HG03558 (cell line): Measurements from ENCODE around the gene DHCR7.

Experiments used
- ATAC-seq: cut with Tn5 transposase; IDR thresholded peaks from one replicate; pipeline ENCODE4 v1.9.1; 2021; ENCODE audit warnings: moderate number of reproducible peaks; ENCODE audit not compliant: unreplicated experiment; ENCODE audit errors: extremely low read depth

The DHCR7 gene

GRCh38 chr11:71448257-71449171 is at the start of gene DHCR7:
Gene DHCR7, minus strand, starts transcription at chr11:71448393. Its CDS starts 3,441 bp downstream, at chr11:71444952.
- ATAC-seq, result peak; percentile 59

- no peak for ATAC-seq
Measured at GRCh38 chr11:71496421-71496820, 48.2 kb upstream of the DHCR7 start.

GRCh38 chr11:71495286-71496230 is 47.4 kb upstream of the DHCR7 start:
- no peak for ATAC-seq

- no peak for ATAC-seq
Measured at GRCh38 chr11:71491940-71492339, 43.7 kb upstream of the DHCR7 start.

GRCh38 chr11:71491531-71491930 is 43.3 kb upstream of the DHCR7 start:
- ATAC-seq, result no peak

- no peak for ATAC-seq
Measured at GRCh38 chr11:71490731-71491390, 42.7 kb upstream of the DHCR7 start.

GRCh38 chr11:71490044-71490730 is 42.0 kb upstream of the DHCR7 start:
- ATAC-seq, result no peak

- no peak for ATAC-seq
Measured at GRCh38 chr11:71489311-71490043, 41.3 kb upstream of the DHCR7 start.

- no peak for ATAC-seq
Measured at GRCh38 chr11:71488681-71489270, 40.6 kb upstream of the DHCR7 start.

GRCh38 chr11:71486320-71486719 is 38.1 kb upstream of the DHCR7 start:
- no peak for ATAC-seq

GRCh38 chr11:71485466-71485865 is 37.3 kb upstream of the DHCR7 start:
- ATAC-seq, result no peak

GRCh38 chr11:71485063-71485399 is 36.8 kb upstream of the DHCR7 start:
- no peak for ATAC-seq

- ATAC-seq, result no peak
Measured at GRCh38 chr11:71484248-71485062, 36.3 kb upstream of the DHCR7 start.

GRCh38 chr11:71483692-71484091 is 35.5 kb upstream of the DHCR7 start:
- ATAC-seq, result no peak

GRCh38 chr11:71482746-71483364 is 34.7 kb upstream of the DHCR7 start:
- no peak for ATAC-seq

- no peak for ATAC-seq
Measured at GRCh38 chr11:71482216-71482615, 34.0 kb upstream of the DHCR7 start.

- no peak for ATAC-seq
Measured at GRCh38 chr11:71481101-71481960, 33.1 kb upstream of the DHCR7 start.
